Uterus (tissue), 4 donors: ENCODE results near the gene PRDM15. TPM values are rescaled to one million over a fixed set of nuclear protein-coding genes. Genes with fewer than 3 reads are reported as not detected.

Source experiments
- DNase-seq, 2 donors: peaks; one replicate each; pipeline ENCODE4 v3.0.0-alpha.2; 2019 to 2020
- H3K27ac ChIP-seq, 2 donors: fragments of 200-600 bp; sonication (generic); 1 replicate in 1 of 2; 2 replicates in 1 of 2; pipeline ENCODE4 v1.5.1; 2016 to 2018
- H3K27me3 ChIP-seq, 2 donors: fragments of 200-600 bp; sonication (generic); one replicate each; pipeline ENCODE4 v1.5.1; 2018 to 2019; ENCODE audit warnings: control low read depth in 1 of 2
- H3K36me3 ChIP-seq, 2 donors: fragments of 200-600 bp; sonication (generic); one replicate each; pipeline ENCODE4 v1.5.1; 2019; ENCODE audit warnings: control low read depth in 1 of 2
- H3K4me1 ChIP-seq, 2 donors: fragments of 200-600 bp; sonication (generic); one replicate each; pipeline ENCODE4 v1.5.1; 2018 to 2019; ENCODE audit warnings: control low read depth in 1 of 2
- H3K4me3 ChIP-seq, 2 donors: fragments of 200-600 bp; sonication (generic); 1 replicate in 1 of 2; 2 replicates in 1 of 2; pipeline ENCODE4 v1.5.1; 2018 to 2019; ENCODE audit warnings: mild to moderate bottlenecking in 1 of 2
- H3K9me3 ChIP-seq, 2 donors: fragments of 200-600 bp; sonication (generic); one replicate each; pipeline ENCODE4 v1.5.1; 2019; ENCODE audit warnings: control low read depth in 1 of 2
- CTCF ChIP-seq, 4 experiments: fragments of 200-600 bp in 2 of 4; fragments of 450-650 bp in 2 of 4; sonication (generic) in 2 of 4; IDR thresholded peaks; one replicate each; pipeline ENCODE4 v1.5.1; 2016 to 2019; ENCODE audit warnings: antibody characterized with exemption in 4 of 4, mild to moderate bottlenecking in 2 of 4, moderate library complexity in 1 of 4
- POLR2A ChIP-seq, 2 donors: fragments of 450-650 bp; IDR thresholded peaks; one replicate each; pipeline ENCODE4 v1.6.1; 2016; ENCODE audit warnings: antibody characterized with exemption in 2 of 2, mild to moderate bottlenecking in 1 of 2, moderate library complexity in 1 of 2
- intact Hi-C: fragments of 100-400 bp; cut with DNase I; formaldehyde crosslinking; loops from one replicate; pipeline ENCODE4 v1.15.1; 2023; ENCODE audit warnings: low total_unique reads
- total RNA-seq, 4 donors: library from RNA; depleted of rRNA in 3 of 4; stranded (reverse); fragments of >200 nt in 3 of 4; gene quantifications; one replicate each; pipeline versions ENCODE4 v1.1.0 to v1.2.4, GENCODE V29; 2014 to 2023
- donor health status: DM: yes; HTN: yes; CAD: no.

PRDM15 gene
- total RNA-seq, 4 donors from 2014 or later = 5.9 to 11.0 (median 6.5) TPM

- H3K27ac ChIP-seq = no peak overlapping the region
- H3K4me1 ChIP-seq = no peaks in the 10 kb centered on the region
- H3K9me3 ChIP-seq = no peaks in the 10 kb centered on the region
- DNase-seq = no peak
- H3K36me3 ChIP-seq = no peaks in the 10 kb centered on the region
- no peaks in the 10 kb centered on the region for H3K27me3 ChIP-seq
- H3K4me3 ChIP-seq = no peak overlapping the region
- intact Hi-C loops = no loop called here
- no peak for TF ChIP-seq POLR2A (IDR thresholded peaks at IDR 0.05)
- no peak for TF ChIP-seq CTCF (IDR thresholded peaks at IDR 0.05)
Observed at GRCh38 chr21:41834926-41835663, 44.0 kb downstream of the PRDM15 start.

- intact Hi-C loops = no loop called here
- no peak overlapping the region for H3K27ac ChIP-seq
- H3K4me1 ChIP-seq = no peaks in the 10 kb centered on the region
- H3K36me3 ChIP-seq = no peaks in the 10 kb centered on the region
- H3K27me3 ChIP-seq = no peaks in the 10 kb centered on the region
- no peak overlapping the region for H3K4me3 ChIP-seq
- no peak for TF ChIP-seq POLR2A (IDR thresholded peaks at IDR 0.05)
- TF ChIP-seq CTCF (IDR thresholded peaks at IDR 0.05) = no peak
- no peak for DNase-seq
- H3K9me3 ChIP-seq = no peaks in the 10 kb centered on the region
Observed at GRCh38 chr21:41834252-41834925, 44.8 kb downstream of the PRDM15 start.

DNA sequence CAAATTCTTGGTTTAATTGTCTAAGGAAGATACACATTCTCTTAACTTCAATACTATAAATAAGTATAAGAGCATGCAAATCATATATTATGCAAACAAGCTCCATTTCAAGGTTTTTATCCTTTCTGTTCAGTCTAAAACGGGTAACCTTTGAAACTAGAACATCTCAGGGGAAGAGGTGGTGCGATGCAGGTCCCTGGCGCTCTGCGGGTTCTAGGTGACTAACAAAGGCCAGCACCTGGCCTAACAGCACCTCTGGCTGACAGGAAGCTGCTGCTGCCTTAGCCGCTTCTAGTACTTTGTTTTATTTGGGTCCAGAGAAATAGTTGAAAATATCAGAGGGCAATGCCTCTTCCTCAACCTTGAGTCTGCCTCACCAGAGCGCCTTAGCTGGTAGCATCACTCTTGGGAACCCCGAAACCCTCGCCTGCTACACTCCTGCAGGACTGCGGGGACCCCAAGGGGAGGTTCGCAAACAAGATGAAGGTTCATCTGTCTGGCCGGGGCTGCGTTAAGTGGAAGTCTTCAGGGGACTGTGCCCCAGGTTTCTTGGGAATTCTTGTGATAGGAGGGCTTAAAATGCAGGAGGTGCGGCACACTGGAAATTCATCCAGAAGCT is 45.5 kb downstream of the PRDM15 start:
- no peaks in the 10 kb centered on the region for H3K4me1 ChIP-seq
- intact Hi-C loops = no loop called here

DNA sequence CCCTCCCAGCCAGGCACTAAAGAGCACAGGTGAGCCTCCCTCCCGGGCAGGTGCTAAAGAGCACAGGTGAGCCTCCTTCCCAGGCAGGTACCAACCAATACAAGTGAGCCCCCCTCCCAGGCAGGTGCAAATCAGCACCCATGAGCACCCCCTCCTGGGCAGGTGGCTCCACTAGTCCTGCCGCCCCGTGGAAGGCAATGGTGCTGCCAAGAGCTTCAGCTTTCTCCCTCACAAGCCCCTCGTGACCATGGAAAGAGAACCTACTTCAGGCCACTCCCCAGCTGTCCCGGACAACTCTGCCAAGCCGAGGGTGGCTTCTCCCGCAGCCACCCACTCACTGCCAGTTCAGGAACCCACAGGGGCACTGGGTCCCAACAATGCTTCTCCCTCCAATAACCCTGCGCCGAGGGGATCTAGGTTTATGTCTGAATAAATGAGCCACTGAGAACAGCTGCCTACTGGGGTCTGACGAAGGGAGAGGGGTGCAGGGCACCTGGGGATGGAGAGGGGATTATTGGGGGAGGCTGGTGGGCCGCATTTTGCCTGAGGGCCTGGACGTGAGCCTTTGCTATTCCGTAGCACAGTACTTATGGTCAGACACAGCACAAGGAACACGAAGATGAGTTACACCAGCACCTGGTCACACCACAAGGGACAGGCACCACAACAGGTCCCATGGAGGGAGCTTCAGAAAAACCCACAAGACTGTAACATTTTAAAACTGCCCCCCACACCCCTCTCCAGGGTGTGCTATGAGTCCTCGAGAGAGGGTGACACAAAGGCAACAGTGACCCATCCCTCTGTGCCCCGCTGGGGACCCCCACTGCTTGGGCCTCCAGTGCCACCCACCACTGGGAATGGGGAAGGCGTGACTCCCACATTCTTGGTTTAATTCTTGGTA is 46.3 kb downstream of the PRDM15 start:
- H3K27me3 ChIP-seq = no peaks in the 10 kb centered on the region
- intact Hi-C loops = no loop called here
- no peaks in the 10 kb centered on the region for H3K36me3 ChIP-seq
- no peak overlapping the region for H3K4me3 ChIP-seq
- no peaks in the 10 kb centered on the region for H3K4me1 ChIP-seq
- no peak for DNase-seq
- TF ChIP-seq POLR2A (IDR thresholded peaks at IDR 0.05) (no peak), CTCF (IDR thresholded peaks at IDR 0.05) (no peak)
- H3K27ac ChIP-seq = no peak overlapping the region
- H3K9me3 ChIP-seq = no peaks in the 10 kb centered on the region

More for the DNA sequence above, 45.5 kb downstream of the PRDM15 start:
- H3K9me3 ChIP-seq = no peaks in the 10 kb centered on the region
- no peaks in the 10 kb centered on the region for H3K27me3 ChIP-seq
- TF ChIP-seq POLR2A (IDR thresholded peaks at IDR 0.05) = no peak
- no peak for TF ChIP-seq CTCF (IDR thresholded peaks at IDR 0.05)
- no peak overlapping the region for H3K4me3 ChIP-seq
- DNase-seq = no peak
- no peak overlapping the region for H3K27ac ChIP-seq
- no peaks in the 10 kb centered on the region for H3K36me3 ChIP-seq
